Mucosa of descending colon (tissue), 3 donors: Measurements from ENCODE around the gene COL5A1. TPM values are rescaled to one million over a fixed set of nuclear protein-coding genes. Genes with fewer than 3 reads are reported as not detected.

Experiments
- ATAC-seq: fragments of 200-7000 bp; cut with Tn5 transposase; one replicate; pipeline ENCODE4 v1.9.1; 2020; ENCODE audit warnings: mild to moderate bottlenecking, moderate library complexity
- DNase-seq, 3 donors: peaks; one replicate each; pipeline ENCODE4 v3.0.0-alpha.2; 2020
- H3K36me3 ChIP-seq: fragments of 200-600 bp; one replicate; pipeline ENCODE4 v1.8.0; 2021; ENCODE audit warnings: low read depth, mild to moderate bottlenecking
- H3K4me1 ChIP-seq: fragments of 200-600 bp; one replicate; pipeline ENCODE4 v1.8.0; 2021; ENCODE audit warnings: low read depth, mild to moderate bottlenecking
- H3K4me3 ChIP-seq: fragments of 200-600 bp; one replicate; pipeline ENCODE4 v1.8.0; 2021; ENCODE audit warnings: mild to moderate bottlenecking
- H3K9me3 ChIP-seq: fragments of 200-600 bp; one replicate; pipeline ENCODE4 v1.8.0; 2021; ENCODE audit warnings: mild to moderate bottlenecking
- CTCF ChIP-seq: fragments of 200-600 bp; IDR thresholded peaks from one replicate; pipeline ENCODE4 v1.8.0; 2022; ENCODE audit warnings: antibody characterized with exemption, mild to moderate bottlenecking
- intact Hi-C, 2 donors: fragments of 100-400 bp; cut with DNase I in 1 of 2; cut with micrococcal nuclease in 1 of 2; formaldehyde crosslinking; loops; one replicate each; pipeline versions ENCODE4 v1.11.0 to v1.11.1; 2022; cut with DNase I, micrococcal nuclease
- total RNA-seq, 3 donors: library from RNA; stranded (reverse); fragmentation: NEBNext Ultra II Directional in 2 of 3; extraction: Animal tissue kit (Norgen Biotek cat#: 25700) in 2 of 3; gene quantifications; one replicate each; pipeline versions ENCODE4 v1.2.1 to v1.2.4, GENCODE V29; 2021 to 2023
- donor health status: DM: no; HTN: no; CAD: no; lungs with moderate emphysema.
- donor health status: DM: no; HTN: no; CAD: no.
- donor health status: DM: no; HTN: yes; CAD: no.

The COL5A1 gene
- total RNA-seq, 3 donors from 2014 or later: 8.6 to 62.3 (median 22.2) TPM

GRCh38 chr9:134889386-134890154 lies 248.0 kb downstream of the COL5A1 start:
- Histone ChIP-seq H3K9me3 (no peaks in the 10 kb centered on the region), H3K36me3 (no peaks in the 10 kb centered on the region), H3K4me1 (no peaks in the 10 kb centered on the region), H3K4me3 (no peak overlapping the region)
- DNase-seq (no peak), ATAC-seq (no peak)
- intact Hi-C loops: no loop called here
- no peak for TF ChIP-seq CTCF

- H3K9me3 ChIP-seq: no peaks in the 10 kb centered on the region
- intact Hi-C loops: no loop called here
- H3K4me1 ChIP-seq: no peaks in the 10 kb centered on the region
- H3K4me3 ChIP-seq: no peak overlapping the region
- no peak for TF ChIP-seq CTCF
- no peaks in the 10 kb centered on the region for H3K36me3 ChIP-seq
- ATAC-seq (no peak), DNase-seq (no peak)
Observed at GRCh38 chr9:134890155-134890495, 248.5 kb downstream of the COL5A1 start.

- DNase-seq: no peak
- intact Hi-C loops: no loop called here
- H3K36me3 ChIP-seq: no peaks in the 10 kb centered on the region
- H3K9me3 ChIP-seq: no peaks in the 10 kb centered on the region
- no peaks in the 10 kb centered on the region for H3K4me1 ChIP-seq
- H3K4me3 ChIP-seq: no peak overlapping the region
- no peak for ATAC-seq
- TF ChIP-seq CTCF: no peak
Observed at GRCh38 chr9:134891053-134891452, 249.4 kb downstream of the COL5A1 start.

- H3K9me3 ChIP-seq: no peaks in the 10 kb centered on the region
- no peak overlapping the region for H3K4me3 ChIP-seq
Observed at GRCh38 chr9:134891713-134892112, 250.1 kb downstream of the COL5A1 start.

GRCh38 chr9:134892221-134892620 lies 250.6 kb downstream of the COL5A1 start:
- TF ChIP-seq CTCF: no peak
- Histone ChIP-seq H3K36me3 (no peaks in the 10 kb centered on the region), H3K4me1 (no peaks in the 10 kb centered on the region), H3K9me3 (no peaks in the 10 kb centered on the region), H3K4me3 (no peak overlapping the region)
- intact Hi-C loops: no loop called here
- no peak for ATAC-seq
- no peak for DNase-seq

More at GRCh38 chr9:134891713-134892112, 250.1 kb downstream of the COL5A1 start:
- no peaks in the 10 kb centered on the region for H3K36me3 ChIP-seq
- intact Hi-C loops: no loop called here
- no peaks in the 10 kb centered on the region for H3K4me1 ChIP-seq
- no peak for TF ChIP-seq CTCF
- ATAC-seq (no peak), DNase-seq (no peak)
